GM12878 (cell line): ENCODE measurements around the gene GRIN2D.

ENCODE experiments used
- BRCA1 ChIP-seq: IDR thresholded peaks from 2 replicates; pipeline ENCODE4 v1.6.1; 2011; ENCODE audit warnings: low read depth, low read length, improper control_type of control experiment
- POLR2A ChIP-seq: IDR thresholded peaks from 2 replicates; pipeline ENCODE4 v1.6.1; 2011; ENCODE audit warnings: low read depth, mild to moderate bottlenecking, low read length
- SREBF2 ChIP-seq: IDR thresholded peaks from 2 replicates; pipeline ENCODE4 v1.6.1; 2012; ENCODE audit warnings: mild to moderate bottlenecking, low read length
- ZSCAN29 ChIP-seq: fragments of 450-650 bp; IDR thresholded peaks from 2 replicates; pipeline ENCODE4 v1.6.1; 2017; ENCODE audit warnings: mild to moderate bottlenecking, moderate library complexity
- TF ChIP-seq, protein P1 (sequence below), 3 experiments: IDR thresholded peaks in 2 of 3; conservative IDR thresholded peaks in 1 of 3; 2 replicates each; pipeline ENCODE4 v1.5.1; 2011; ENCODE audit warnings: low read depth in 3 of 3, low read length in 3 of 3, mild to moderate bottlenecking in 3 of 3, control low read depth in 2 of 3, moderate library complexity in 2 of 3, inconsistent platforms in 1 of 3, mixed read lengths in 1 of 3; ENCODE audit not compliant: control insufficient read depth in 2 of 3, insufficient read depth in 1 of 3; ENCODE audit errors: extremely low read depth in 1 of 3
- TF ChIP-seq, protein P2 (sequence below): IDR thresholded peaks from 2 replicates; pipeline ENCODE4 v1.6.1; 2012; ENCODE audit warnings: low read depth, low read length, improper control_type of control experiment

DNA sequence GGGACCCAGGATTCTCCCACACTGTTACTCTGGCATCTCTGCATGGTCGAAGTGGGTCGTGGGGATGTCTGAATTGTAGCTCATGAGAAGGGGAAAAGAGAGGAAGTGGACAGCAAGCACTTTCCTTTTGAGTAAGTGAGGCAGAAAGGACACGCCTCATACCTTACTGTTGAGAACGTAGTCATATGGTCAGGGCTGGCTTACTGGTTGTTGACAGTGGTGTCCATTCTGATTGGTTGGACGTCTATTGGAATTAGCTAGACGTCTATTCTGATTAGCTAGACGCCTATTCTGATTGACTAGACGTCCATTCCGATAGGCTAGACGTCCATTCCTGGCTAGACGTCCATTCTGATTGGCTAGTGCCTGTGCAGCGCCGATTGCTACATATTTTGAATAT is 12.4 kb downstream of the GRIN2D start:
- TF ChIP-seq ZSCAN29 = no peak
- no peak for TF ChIP-seq SREBF2
- TF ChIP-seq, protein P1, sequence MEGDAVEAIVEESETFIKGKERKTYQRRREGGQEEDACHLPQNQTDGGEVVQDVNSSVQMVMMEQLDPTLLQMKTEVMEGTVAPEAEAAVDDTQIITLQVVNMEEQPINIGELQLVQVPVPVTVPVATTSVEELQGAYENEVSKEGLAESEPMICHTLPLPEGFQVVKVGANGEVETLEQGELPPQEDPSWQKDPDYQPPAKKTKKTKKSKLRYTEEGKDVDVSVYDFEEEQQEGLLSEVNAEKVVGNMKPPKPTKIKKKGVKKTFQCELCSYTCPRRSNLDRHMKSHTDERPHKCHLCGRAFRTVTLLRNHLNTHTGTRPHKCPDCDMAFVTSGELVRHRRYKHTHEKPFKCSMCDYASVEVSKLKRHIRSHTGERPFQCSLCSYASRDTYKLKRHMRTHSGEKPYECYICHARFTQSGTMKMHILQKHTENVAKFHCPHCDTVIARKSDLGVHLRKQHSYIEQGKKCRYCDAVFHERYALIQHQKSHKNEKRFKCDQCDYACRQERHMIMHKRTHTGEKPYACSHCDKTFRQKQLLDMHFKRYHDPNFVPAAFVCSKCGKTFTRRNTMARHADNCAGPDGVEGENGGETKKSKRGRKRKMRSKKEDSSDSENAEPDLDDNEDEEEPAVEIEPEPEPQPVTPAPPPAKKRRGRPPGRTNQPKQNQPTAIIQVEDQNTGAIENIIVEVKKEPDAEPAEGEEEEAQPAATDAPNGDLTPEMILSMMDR (IDR thresholded peaks at IDR 0.05 in 2 of 3, conservative IDR thresholded peaks at IDR 0.05 in 1 of 3; ENCODE audit: control insufficient read depth in 2 of 3, extremely low read depth in 1 of 3, insufficient read depth in 1 of 3, low read depth in 3 of 3, low read length in 3 of 3) = no peak
- TF ChIP-seq, protein P2, sequence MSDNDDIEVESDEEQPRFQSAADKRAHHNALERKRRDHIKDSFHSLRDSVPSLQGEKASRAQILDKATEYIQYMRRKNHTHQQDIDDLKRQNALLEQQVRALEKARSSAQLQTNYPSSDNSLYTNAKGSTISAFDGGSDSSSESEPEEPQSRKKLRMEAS = no peak
- no peak for TF ChIP-seq POLR2A
- TF ChIP-seq BRCA1 = no peak
